Neural cell (in vitro differentiated cells): ENCODE results near the gene NCOA3.
"Not testable (repeated sequence)": the region's sequence is repeated elsewhere in the genome, so short reads cannot be mapped to it uniquely, and the experiment has no call there.

Experiments
- EP300 ChIP-seq: fragments of 450-650 bp; conservative IDR thresholded peaks from 2 replicates; pipeline ENCODE4 v1.6.1; 2014; ENCODE audit warnings: antibody characterized with exemption, mild to moderate bottlenecking, moderate library complexity; ENCODE audit not compliant: poor library complexity, severe bottlenecking
- EZH2 ChIP-seq: fragments of 200-600, 300-800 bp; shearing (Covaris generic), sonication (generic); IDR thresholded peaks from 2 replicates; pipeline ENCODE4 v1.6.1; 2014; ENCODE audit warnings: antibody characterized with exemption, low read length, borderline replicate concordance, mild to moderate bottlenecking; ENCODE audit not compliant: insufficient read depth, poor library complexity, severe bottlenecking
- SMC3 ChIP-seq: fragments of 450-650 bp; conservative IDR thresholded peaks from 2 replicates; pipeline ENCODE4 v1.6.1; 2014; ENCODE audit warnings: antibody characterized with exemption, mild to moderate bottlenecking, moderate library complexity; ENCODE audit not compliant: poor library complexity
- TAF1 ChIP-seq: IDR thresholded peaks from 2 replicates; pipeline ENCODE4 v1.6.1; 2012; ENCODE audit warnings: low read depth
- TF ChIP-seq, protein P1 (sequence below): fragments of 450-650 bp; IDR thresholded peaks from 2 replicates; pipeline ENCODE4 v1.5.1; 2014; ENCODE audit warnings: antibody characterized with exemption, mild to moderate bottlenecking, moderate library complexity; ENCODE audit not compliant: poor library complexity, severe bottlenecking

DNA sequence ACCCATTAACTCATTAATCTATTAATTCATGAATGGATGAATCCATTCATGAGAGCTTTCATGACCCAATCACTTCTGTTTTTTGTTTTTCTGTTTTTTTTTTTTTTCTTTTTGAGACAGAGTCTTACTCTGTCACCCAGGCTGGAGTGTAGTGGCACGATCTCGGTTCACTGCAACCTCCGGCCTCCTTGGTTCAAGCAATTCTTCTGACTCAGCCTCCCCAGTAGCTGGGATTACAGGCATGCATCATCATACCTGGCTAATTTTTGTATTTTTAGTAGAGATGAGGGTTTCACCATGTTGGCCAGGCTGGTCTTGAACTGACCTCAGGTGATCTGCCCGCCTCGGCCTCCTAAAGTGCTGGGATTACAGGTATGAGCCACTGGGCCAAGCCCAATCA is 39.8 kb upstream of the NCOA3 start:
- TF ChIP-seq EP300, SMC3, TAF1, EZH2: not testable (repeated sequence)
- TF ChIP-seq, protein P1, sequence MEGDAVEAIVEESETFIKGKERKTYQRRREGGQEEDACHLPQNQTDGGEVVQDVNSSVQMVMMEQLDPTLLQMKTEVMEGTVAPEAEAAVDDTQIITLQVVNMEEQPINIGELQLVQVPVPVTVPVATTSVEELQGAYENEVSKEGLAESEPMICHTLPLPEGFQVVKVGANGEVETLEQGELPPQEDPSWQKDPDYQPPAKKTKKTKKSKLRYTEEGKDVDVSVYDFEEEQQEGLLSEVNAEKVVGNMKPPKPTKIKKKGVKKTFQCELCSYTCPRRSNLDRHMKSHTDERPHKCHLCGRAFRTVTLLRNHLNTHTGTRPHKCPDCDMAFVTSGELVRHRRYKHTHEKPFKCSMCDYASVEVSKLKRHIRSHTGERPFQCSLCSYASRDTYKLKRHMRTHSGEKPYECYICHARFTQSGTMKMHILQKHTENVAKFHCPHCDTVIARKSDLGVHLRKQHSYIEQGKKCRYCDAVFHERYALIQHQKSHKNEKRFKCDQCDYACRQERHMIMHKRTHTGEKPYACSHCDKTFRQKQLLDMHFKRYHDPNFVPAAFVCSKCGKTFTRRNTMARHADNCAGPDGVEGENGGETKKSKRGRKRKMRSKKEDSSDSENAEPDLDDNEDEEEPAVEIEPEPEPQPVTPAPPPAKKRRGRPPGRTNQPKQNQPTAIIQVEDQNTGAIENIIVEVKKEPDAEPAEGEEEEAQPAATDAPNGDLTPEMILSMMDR = not testable (repeated sequence)
